Esophagus (tissue), 2 donors: ENCODE measurements around the gene KCNN3. TPM values are rescaled to one million over a fixed set of nuclear protein-coding genes. Genes with fewer than 3 reads are reported as not detected.
"Not testable (repeated sequence)": the region's sequence is repeated elsewhere in the genome, so short reads cannot be mapped to it uniquely, and the experiment has no call there.

Source experiments
- H3K27ac ChIP-seq, 2 donors: one replicate each; pipeline ENCODE4 v1.5.1; 2013; ENCODE audit warnings: low read depth in 2 of 2, mild to moderate bottlenecking in 2 of 2, inconsistent platforms in 1 of 2, low read length in 1 of 2, moderate library complexity in 1 of 2
- H3K27me3 ChIP-seq, 2 donors: one replicate each; pipeline ENCODE4 v1.6.1; 2013; ENCODE audit warnings: low read length in 2 of 2, control low read depth in 1 of 2, mild to moderate bottlenecking in 1 of 2; ENCODE audit not compliant: insufficient read depth in 2 of 2, control insufficient read depth in 1 of 2
- H3K36me3 ChIP-seq, 2 donors: one replicate each; pipeline ENCODE4 v1.6.1; 2013; ENCODE audit warnings: low read length in 1 of 2; ENCODE audit not compliant: control insufficient read depth in 2 of 2, insufficient read depth in 2 of 2
- H3K4me1 ChIP-seq, 2 donors: one replicate each; pipeline ENCODE4 v1.6.1; 2013; ENCODE audit warnings: low read length in 1 of 2; ENCODE audit not compliant: control insufficient read depth in 2 of 2, insufficient read depth in 2 of 2
- H3K4me3 ChIP-seq, 2 donors: one replicate each; pipeline ENCODE4 v1.5.1; 2013; ENCODE audit warnings: low read length in 2 of 2, mild to moderate bottlenecking in 2 of 2, low read depth in 1 of 2, moderate library complexity in 1 of 2
- H3K9me3 ChIP-seq, 2 donors: one replicate each; pipeline ENCODE4 v1.6.1; 2013; ENCODE audit warnings: mild to moderate bottlenecking in 2 of 2, low read depth in 1 of 2, low read length in 1 of 2, moderate library complexity in 1 of 2; ENCODE audit not compliant: control insufficient read depth in 2 of 2, insufficient read depth in 1 of 2
- WGBS, 2 donors: extraction: QIAGEN DNeasy Blood & Tissue Kit; methylation state at CpG; one replicate each; pipeline ENCODE4 v1.1.7; 2013; 5-methylcytosine and 5-hydroxymethylcytosine counted together
- polyA plus RNA-seq, 2 donors: library from polyadenylated mRNA; stranded (reverse); fragments of 200-250 nt; gene quantifications; one replicate each; pipeline ENCODE4 v1.2.3, GENCODE V29; 2013
- donor health status: healthy with polysubstance abuse.
- donor health status: Bipolar disorder and iron deficiency.

KCNN3 gene
- polyA plus RNA-seq, 2 donors: 0.12 to 0.14 TPM

DNA sequence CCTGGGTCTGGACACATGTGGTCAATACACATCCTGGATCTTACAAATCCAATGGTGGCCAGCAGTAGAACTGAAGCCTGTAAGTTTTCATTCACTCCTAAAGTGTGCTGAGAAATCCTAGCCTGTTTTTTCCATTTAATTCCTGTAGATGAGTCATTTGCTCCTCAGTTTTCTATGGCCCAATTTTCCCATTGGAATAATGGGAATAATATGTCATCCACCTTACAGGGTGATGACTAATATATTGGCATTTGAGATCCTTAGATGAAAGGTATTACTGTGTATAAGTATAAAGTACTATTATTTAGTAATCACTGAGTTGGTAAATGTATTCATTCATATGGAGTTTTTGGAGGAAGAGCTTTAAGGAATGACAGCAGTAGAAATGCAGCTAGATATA, 172.4 kb downstream of the KCNN3 start:
- H3K27ac ChIP-seq: no peak overlapping the region

DNA sequence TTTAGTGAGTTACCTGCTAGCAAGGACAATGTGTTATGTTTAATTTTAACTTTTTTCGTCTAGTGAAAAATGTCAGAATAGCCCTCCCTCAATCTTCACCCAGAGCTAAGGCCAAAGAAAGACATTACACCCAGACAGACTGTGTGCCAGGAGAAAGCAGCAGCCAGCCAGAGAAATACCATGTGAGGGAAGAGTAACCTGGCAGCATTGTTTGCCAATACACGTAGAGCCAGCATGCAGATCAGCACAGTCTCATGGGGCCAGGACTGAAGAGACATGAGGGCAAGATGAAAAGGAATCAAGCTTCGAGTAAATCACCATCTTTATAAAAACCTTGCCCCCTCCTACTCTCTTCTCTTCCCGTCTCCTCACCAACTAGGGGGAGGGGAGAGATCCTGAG, 173.6 kb downstream of the KCNN3 start:
- H3K27me3 ChIP-seq: peaks cover 0 to 3% of the 10 kb centered on the region in 2 donors
- no peak overlapping the region for H3K27ac ChIP-seq
- WGBS, 2 donors: 31 to 49% methylated on average over 4 of the region's 4 CpGs
- no peaks in the 10 kb centered on the region for H3K4me1 ChIP-seq
- H3K9me3 ChIP-seq: no peaks in the 10 kb centered on the region
- no peak overlapping the region for H3K4me3 ChIP-seq
- H3K36me3 ChIP-seq: no peaks in the 10 kb centered on the region

More for the DNA sequence above, 172.4 kb downstream of the KCNN3 start:
- H3K27me3 ChIP-seq: peaks cover 0 to 1% of the 10 kb centered on the region in 2 donors
- no peaks in the 10 kb centered on the region for H3K9me3 ChIP-seq
- no peaks in the 10 kb centered on the region for H3K36me3 ChIP-seq
- no peaks in the 10 kb centered on the region for H3K4me1 ChIP-seq
- no peak overlapping the region for H3K4me3 ChIP-seq

GRCh38 chr1:154695985-154696384, 174.1 kb downstream of the KCNN3 start:
- Histone ChIP-seq H3K4me1 (no peaks in the 10 kb centered on the region), H3K27me3 (peaks cover 0 to 3% of the 10 kb centered on the region in 2 donors), H3K4me3 (no peak overlapping the region), H3K36me3 (no peaks in the 10 kb centered on the region), H3K27ac (no peak overlapping the region), H3K9me3 (no peaks in the 10 kb centered on the region)
- 45 to 50% methylated on average over 2 of the region's 2 CpGs for WGBS, 2 donors

- H3K27ac ChIP-seq: no peak overlapping the region
- H3K36me3 ChIP-seq: no peaks in the 10 kb centered on the region
- H3K4me1 ChIP-seq: no peaks in the 10 kb centered on the region
- no peaks in the 10 kb centered on the region for H3K9me3 ChIP-seq
- H3K27me3 ChIP-seq: peaks cover 0 to 3% of the 10 kb centered on the region in 2 donors
- no peak overlapping the region for H3K4me3 ChIP-seq
- 86 to 88% methylated on average over 4 of the region's 4 CpGs for WGBS, 2 donors
These were observed 175.1 kb downstream of the KCNN3 start for GRCh38 chr1:154694995-154695394.

GRCh38 chr1:154689083-154689482, 181.0 kb downstream of the KCNN3 start:
- no peaks in the 10 kb centered on the region for H3K4me1 ChIP-seq
- H3K27ac ChIP-seq: no peak overlapping the region
- no peaks in the 10 kb centered on the region for H3K9me3 ChIP-seq
- 79% methylated on average over 3 of the region's 3 CpGs for WGBS, 2 donors
- peaks cover 0 to 3% of the 10 kb centered on the region in 2 donors for H3K27me3 ChIP-seq
- no peak overlapping the region for H3K4me3 ChIP-seq
- no peaks in the 10 kb centered on the region for H3K36me3 ChIP-seq

DNA sequence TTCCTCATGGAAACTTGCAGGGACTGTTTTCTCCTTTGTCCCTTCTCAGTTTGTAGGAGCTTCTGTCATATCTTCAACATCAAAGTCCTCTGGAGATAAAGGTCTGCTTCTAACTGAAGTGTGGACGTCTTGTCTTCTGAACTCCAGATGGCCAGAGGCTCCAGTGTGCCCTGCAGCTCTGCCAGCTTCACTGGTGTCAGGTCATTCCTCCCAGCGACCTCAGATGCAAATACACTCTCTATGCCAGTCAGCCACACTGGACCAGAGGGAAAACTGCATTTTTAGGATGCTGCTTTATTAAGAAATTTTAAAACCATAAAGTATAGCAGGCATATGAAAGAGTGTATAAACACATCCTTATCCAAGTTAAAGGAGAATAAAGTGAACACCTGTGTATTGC, 183.6 kb downstream of the KCNN3 start:
- Histone ChIP-seq H3K4me1 (no peaks in the 10 kb centered on the region), H3K27me3 (no peaks in the 10 kb centered on the region), H3K27ac (no peak overlapping the region), H3K4me3 (no peak overlapping the region), H3K9me3 (no peaks in the 10 kb centered on the region), H3K36me3 (no peaks in the 10 kb centered on the region)
- WGBS, 2 donors: 21 to 29% methylated on average over 2 of the region's 2 CpGs

- no peaks in the 10 kb centered on the region for H3K27me3 ChIP-seq
- no peaks in the 10 kb centered on the region for H3K36me3 ChIP-seq
- H3K4me3 ChIP-seq: no peak overlapping the region
- WGBS, 2 donors: 53 to 59% methylated on average over 4 of the region's 4 CpGs
- H3K9me3 ChIP-seq: no peaks in the 10 kb centered on the region
- H3K4me1 ChIP-seq: no peaks in the 10 kb centered on the region
- no peak overlapping the region for H3K27ac ChIP-seq
These were observed 186.3 kb downstream of the KCNN3 start for GRCh38 chr1:154683820-154684219.

DNA sequence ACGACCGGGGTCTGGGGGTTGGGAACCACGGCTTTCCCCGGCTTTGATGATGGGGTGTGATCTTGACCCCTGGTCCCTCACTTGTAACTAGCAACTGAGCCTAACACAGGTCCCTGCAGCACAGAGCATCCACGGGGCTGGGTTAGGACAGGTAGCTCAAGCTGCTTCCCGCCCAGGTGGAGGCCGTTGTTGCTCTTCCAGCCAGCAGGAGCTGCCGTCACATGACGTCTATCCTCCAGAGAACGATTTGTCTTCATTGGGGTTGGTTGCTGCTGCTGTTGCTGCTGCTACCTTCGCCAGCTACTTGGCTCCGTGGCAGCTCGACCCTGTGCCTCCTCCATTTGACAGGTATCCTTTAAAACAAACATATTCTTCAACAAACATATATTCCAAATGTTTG, 187.8 kb downstream of the KCNN3 start:
- Histone ChIP-seq H3K9me3 (no peaks in the 10 kb centered on the region), H3K27ac (no peak overlapping the region), H3K27me3 (no peaks in the 10 kb centered on the region), H3K4me1 (no peaks in the 10 kb centered on the region), H3K36me3 (no peaks in the 10 kb centered on the region), H3K4me3 (no peak overlapping the region)
- WGBS, 2 donors: 61 to 68% methylated on average over 13 of the region's 13 CpGs

GRCh38 chr1:154677844-154678243, 192.2 kb downstream of the KCNN3 start:
- 95 to 96% methylated on average over 13 to 27 of the region's 27 CpGs for WGBS, 2 donors
- not testable (repeated sequence) for H3K9me3 ChIP-seq, H3K27ac ChIP-seq, H3K4me3 ChIP-seq, H3K4me1 ChIP-seq, H3K36me3 ChIP-seq, H3K27me3 ChIP-seq

DNA sequence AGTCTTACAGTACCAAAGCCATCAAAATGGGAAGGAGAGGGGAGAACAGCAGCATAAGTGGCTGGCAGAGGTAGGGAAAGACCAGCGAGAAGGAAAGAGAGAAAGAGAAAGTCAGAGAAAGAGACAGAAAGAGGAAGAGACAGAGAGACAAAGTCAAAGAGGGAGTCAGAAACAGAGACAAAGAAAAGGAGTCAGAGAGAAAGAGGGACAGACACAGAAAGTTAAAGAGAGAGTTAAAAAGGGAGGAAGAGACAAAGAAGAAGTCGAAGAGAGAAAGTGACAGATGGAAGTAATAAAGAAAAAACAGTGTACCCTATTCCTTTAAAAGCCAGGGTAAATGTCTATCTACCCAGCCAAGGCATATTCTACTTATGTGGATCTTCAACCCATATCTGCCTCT, 193.2 kb downstream of the KCNN3 start:
- not testable (repeated sequence) for H3K4me1 ChIP-seq, H3K4me3 ChIP-seq, H3K36me3 ChIP-seq, H3K27me3 ChIP-seq, H3K9me3 ChIP-seq, H3K27ac ChIP-seq
- 69 to 79% methylated on average over 2 of the region's 2 CpGs for WGBS, 2 donors
